RKO (cell line): ENCODE measurements around the gene NR6A1.

Experiments
- DNase-seq: peaks from one replicate; pipeline ENCODE4 v3.0.0-alpha.2; 2016; ENCODE audit warnings: low spot score

NR6A1 gene

DNA sequence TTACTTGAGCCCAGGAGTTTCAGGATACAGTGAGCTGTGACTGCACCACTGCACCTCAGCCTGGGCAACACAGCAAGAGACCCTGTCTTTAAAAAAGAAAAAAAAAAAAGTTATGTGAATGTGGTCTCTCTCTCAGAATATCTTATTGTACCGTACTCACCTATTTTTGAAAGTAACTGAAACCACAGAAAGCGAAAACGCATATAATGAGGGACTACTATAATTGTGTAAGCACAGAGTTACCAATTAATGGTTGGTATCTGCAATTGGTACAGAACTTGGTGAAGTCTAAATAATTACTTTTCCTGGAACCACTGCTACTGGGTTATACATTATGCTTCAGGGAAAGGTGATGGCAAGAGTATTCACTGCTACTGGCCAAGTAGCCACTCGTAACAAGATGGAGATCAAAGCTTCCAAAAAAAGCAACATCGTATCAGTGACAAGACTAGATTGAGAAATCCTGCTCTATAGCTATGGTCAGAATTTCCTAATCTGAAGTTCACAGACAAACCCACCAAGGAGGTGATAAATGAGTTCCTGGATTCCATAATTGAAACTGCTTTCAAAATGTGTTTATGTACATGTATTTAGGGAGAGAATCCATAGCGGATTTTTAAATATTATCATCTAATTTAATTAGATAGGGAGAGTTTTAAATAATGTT lies 82.7 kb downstream of the NR6A1 start:
- DNase-seq = no peak

DNA sequence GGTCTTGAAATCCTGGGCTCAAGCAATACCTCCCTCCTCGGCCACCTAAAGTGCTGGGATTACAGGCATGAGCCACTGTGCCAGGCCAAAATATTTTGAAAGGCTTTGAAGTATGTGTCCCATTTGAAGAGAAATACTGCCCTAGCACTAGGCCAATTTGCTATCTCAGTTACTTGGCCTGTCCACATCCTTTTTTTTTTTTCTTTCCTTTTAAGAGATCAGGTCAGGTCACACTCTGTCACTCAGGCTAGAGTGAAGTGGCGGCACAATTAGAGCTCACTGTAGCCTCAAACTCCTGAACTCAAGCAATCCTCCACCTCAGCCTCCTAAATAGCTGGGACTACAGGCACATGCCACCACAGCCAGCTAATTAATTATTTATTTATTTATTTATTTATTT lies 84.2 kb downstream of the NR6A1 start:
- DNase-seq = no peak

DNA sequence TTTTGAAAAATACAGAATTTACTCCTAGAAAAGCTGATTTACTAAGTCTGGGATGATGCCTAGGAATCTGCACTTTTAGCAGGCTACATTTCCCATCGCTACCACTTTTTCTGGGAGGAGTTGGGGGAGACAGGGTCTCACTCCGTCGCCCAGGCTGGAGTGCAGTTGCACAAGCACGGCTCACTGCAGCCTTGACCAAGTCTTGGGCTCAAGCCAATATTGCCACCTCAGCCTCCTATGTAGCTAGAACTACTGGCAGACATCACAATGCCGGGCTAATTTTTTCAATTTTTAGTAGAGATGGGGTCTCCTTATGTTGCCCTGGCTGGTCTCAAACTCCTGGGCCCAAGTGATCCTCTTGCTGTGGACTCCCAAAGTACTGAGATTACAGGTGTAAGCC lies 85.9 kb downstream of the NR6A1 start:
- no peak for DNase-seq

DNA sequence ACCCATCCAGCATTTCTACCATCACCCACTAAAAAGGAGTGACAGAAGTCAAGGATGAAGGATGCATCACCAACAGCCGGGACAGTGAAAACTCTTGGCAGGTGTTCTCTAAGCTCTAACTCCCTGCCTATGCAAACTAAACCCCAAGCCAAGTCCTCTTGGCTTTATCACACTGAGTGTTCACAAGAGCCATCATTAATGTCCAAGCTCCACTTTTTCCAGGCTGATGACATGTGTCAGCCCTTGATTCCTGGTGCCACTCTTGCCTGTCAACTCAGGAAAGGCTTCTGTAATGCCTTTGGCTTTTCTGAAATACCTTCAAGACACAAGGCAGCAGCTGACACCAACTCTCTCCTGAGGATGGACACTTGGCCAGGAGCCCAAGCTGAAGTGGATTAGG lies 86.9 kb downstream of the NR6A1 start:
- DNase-seq = no peak

DNA sequence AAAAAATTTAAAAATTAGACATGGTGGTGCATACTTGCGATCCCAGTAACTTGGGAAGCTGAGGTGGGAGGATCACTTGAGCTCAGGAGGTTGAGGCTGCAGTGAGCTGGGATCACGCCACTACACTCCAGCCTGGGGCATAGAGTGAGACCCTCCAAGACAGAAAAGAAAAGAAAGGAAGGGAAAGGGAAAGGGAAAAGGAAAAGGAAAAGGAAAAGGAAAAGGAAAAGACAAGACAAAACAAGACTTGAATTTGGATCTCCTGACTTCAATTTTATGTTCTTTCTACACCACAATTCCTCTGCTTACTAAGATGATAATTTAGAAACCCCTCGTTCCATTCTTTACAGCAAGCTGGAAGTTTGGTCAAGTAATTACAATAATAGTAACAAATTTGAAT lies 88.1 kb downstream of the NR6A1 start:
- no peak for DNase-seq

DNA sequence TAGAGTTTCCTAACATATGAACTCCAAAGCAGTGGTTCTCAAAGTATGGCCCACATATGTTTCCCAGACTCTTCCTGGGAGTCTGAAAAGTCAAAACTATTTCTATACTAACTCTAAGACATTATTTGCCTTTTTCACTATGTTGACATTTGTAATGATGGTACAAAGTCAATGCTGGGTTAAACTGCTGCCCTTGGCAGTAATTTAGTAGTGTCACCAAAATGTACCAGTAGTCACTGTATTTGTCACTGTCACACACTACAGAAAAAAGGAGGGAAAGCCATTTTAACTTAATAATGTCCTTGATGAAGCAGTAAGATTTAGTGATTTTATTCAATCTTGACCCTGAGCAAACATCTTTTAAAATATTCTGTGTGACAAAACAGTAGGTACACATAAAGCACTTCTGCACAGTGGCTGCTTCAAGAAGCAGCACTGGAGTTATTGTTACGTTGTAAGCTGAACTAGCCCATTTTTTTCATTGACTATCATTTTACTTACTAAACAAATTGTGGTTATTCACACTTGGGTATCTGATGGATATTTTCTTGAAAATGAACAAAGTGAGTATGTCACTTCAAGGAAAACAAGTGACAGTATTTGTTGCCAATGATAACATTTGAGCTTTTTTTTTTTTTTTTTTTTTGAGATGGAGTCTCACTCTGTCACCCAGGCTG lies 90.3 kb downstream of the NR6A1 start:
- DNase-seq = no peak

DNA sequence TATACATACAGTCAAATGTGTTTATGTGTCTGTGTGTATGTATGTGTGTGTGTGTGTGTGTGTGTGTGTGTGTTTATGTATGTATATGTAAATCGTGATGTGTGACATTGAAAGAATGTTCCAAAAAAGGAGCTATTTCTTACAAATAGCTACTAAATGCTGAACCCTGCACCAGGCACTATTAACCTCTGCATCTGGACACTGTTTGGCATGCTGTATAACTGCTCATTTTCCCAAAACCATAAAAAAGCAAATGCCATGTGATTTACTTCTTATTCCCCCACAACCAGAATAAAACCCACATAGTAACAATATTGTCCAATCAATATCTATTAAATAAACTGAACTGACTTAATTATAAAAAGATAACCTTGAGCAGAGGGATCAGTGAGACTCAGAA lies 91.1 kb downstream of the NR6A1 start:
- no peak for DNase-seq

DNA sequence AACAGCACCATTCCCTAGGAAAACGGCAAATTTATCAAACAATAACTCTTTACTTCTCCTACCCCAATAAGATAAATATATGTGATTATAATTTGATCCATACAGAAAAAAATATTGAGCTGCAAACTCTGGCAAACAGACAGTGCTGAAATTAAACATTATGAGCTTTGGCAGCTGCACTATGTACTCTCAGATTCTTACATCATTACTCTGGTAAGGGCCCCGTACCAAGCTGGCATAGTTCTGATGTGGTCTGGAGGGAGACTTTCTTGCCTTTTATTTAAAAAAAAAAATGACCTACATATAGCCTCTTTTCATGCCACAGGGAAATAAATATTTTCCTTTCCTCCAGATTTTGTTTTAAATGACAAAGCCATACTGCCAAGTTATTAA lies 95.0 kb downstream of the NR6A1 start:
- DNase-seq = no peak

DNA sequence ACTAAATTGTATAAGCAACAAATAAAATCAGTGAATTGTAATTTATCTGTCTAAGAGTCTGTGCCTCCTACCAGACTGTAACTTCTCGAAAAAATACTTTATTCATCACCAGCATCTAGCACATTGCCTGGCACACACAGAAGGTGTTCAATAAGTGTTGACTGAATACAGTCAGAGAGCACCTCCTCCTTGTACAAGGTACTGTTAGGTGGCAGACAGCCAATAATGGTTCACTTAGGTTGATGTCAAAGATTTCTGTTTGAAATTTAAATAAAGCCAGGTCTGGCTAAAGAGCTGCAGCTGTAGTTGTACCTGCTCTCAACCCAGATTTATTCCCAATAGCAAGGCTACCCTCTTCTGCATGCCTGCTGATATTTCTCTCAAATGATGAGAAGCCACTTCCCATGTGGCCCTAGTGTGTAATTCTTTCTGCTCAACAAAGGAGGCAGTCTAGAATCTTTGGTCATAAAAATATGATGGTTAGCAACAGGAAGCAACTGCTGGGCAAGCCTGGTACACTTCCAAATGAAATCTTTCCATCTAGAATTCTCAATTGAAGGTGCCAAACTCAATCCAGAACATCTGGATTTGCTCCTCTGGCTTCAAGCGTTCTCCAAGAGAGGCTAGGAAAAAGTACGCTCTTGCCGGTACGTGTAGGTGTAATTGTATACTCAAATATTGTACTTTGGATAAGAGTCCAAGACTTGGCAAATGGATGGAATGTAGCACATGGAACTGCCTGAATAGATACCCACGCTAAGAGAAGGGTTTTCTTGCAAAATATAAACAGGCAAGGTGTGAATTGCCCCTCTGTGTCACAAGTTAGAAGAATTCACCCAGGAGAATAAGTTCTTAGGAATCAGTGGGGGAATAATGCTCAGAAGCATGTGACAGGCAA lies 95.6 kb downstream of the NR6A1 start:
- peak; percentile 32 for DNase-seq

DNA sequence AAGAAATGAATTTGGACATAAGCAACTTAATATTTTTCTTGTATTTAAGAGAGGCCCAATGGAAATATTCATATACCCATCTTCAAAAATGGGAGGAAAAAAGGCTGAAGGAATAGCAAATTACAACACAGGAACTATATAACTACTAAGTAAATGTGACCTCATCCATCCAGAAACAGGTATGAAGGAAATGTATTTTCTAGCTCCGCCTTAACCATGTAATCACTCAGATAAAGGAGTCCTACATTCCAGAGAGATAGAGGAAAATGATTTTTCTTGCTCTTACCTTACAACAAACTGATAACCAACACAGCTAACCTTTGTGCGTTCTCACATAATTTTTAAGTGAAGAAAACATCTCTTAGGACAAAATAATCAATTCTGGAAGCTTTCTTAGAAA lies 96.5 kb downstream of the NR6A1 start:
- no peak for DNase-seq

DNA sequence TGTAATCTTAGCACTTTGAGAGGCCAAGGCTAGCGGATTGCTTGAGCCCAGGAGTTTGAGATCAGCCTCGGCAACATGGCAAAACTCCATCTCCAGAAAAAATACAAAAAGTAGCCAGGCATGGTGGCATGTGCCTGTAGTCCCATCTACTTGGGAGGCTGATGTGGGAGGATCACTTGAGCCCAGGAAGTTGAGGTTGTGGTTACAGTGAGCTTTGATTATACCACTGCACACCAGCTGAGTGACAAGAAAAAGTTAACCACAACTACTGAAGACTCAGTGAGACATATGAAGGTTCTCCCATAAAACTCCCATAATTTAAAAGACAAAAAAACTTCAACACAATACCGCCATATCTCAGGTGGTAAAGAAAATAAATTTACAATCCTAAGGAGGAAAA lies 98.0 kb downstream of the NR6A1 start:
- DNase-seq = no peak

DNA sequence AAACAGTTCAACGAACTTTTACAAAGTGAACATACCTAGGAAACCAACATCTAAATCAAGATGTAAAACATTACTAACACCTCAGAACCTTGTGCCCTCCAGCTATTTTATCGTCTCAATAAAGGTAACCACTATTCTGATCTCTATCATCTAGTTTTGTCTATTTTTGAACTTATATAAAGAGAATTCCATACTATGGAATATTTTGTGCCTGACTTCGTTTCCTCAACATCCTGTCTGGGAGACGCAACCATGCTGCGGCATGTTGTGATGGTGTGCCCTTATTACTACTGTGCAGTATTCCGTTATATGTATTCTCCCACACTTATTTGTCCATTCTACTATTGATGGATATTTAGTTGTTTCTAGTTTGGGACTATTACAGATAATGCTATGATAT lies 99.2 kb downstream of the NR6A1 start:
- DNase-seq = no peak

DNA sequence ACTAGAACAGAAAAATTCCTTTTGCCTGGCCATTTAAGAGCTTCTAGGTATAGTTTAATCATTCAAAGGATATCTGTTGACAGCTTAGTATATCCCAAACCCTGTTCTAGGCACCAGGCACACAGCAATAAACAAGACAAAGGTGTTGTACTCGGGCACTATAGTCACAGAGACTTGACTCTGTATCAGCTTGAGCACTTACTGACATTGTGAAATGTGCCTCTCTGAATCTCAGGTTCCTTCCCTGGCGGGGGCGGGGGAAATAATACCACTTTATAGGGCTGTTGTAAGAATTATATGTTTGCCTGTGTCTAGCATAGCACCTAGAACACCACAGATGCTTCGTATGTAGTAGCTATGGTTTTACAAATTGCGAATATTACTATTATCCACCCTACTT lies 104.5 kb downstream of the NR6A1 start:
- no peak for DNase-seq

DNA sequence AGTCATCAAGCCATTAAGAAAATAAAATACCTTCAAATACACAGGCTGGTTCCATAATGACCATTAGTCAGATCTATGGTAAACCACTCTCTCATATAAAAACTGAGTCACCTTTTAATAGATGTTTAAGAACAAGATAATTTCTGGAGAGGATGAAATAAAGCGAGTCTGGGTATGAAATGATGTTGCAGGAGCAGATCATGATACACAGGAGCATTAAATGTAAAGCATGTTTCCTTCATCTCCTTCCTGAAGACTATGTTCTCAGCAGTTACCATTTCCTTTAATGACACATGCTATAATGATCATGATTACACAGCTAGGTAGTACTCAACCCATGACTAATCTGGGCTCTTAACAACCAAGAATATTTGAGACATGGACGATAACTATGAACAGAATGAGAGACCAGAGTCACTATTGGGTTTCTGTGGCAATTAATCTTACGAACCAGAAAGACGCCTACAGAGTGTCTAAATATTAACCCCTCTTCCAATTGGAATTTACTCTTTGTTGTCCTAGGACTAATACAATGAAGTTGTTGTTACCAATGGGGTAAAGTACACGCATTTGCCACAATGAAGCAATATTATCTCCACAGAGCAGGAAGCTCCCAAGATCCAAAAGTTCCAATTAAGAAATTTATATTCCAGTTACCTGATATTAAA lies 105.6 kb downstream of the NR6A1 start:
- peak; percentile 80 for DNase-seq

DNA sequence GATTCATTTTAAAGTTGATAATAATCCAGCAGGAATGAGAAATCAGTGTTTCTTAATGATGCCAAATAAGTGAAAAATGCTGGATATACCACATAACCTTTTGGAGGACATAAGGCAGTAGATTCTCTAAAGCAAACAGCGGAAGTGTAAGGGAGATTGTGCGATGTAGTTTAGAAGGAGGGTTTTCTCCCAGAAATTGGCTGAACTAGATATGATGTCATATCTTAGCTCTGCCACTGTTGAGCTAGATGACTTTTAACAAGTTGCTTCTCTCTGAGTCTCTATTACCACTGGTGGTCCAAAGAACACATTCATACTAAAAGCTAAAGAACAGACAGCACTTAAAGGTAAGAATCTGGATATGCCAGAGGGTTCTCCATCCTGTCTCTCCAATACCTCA lies 107.0 kb downstream of the NR6A1 start:
- DNase-seq = no peak

DNA sequence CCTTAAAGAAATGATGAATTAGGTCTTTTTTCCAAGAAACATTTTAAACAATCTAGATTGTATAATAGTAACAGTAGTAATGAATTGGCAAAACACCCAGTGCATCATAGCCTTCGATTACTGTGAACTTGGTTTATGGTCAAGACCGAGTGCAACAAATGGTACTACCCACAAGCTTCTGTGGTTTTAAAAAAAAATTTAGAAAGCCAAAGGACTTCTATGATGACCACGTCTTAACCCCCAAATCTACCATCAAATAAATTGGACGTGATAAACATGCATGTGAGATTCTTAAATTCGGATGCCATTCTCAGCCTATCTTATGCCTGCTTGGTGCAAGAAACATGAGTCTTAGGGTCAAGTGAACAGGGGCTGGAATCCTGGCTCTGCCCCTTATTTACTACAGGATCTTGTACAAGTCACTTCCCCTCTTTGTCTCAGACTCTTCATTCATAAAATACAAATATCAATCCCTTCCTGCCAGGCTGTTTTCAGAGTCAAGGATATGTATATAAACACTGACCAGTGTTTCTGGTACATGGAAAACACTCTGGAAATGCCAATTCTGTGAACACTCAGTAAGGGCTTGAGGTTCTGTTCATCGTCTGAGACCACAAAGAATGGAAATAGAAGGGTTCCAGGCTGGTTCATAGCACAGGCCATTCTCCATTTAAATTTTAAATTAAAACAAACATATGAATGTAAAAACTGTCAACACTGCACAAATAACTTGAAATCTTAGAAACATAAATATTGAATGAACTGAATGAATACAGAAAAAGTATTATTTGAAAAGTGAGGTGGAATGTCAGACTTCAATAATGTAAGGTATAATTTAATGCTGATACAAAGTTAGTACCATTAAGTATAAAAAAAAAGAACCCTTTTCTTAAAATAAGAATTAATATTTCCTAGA lies 107.8 kb downstream of the NR6A1 start:
- DNase-seq = no peak

DNA sequence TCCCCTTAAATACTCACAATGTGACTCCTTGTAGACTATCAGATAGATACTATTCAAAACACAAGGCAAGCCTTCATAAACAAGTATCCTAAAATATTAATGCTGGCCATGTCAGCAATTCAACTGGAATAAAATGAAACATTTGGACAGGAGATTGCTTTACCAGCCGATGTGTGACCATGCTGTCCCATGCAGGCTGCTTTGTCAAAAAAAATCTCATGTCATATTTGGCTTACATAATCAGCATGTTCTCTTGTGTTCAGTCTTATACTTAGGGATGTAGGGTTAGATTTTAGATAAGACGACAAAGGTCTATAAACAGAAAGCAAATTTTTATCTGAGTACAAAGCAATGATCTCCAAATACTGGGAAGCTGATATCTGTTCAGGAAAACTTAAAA lies 108.5 kb downstream of the NR6A1 start:
- DNase-seq = no peak

DNA sequence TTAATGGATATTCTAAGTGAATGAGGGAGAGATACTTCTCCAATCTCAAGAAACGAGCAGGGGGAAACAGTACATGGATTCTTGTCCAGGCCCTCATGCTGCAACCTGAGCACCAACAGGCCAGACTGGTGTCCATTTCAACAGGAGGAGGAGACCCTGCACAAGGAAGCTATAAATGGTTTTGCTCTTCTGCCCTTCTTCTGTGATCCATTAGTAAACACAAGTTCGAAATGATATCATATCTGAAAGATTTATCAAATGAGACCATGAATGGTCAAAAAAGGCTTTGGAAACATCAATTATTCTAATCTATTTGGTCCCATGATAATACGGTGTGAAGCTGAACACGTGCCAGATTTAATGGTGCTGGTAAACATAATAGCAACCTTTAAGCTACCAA lies 109.8 kb downstream of the NR6A1 start:
- DNase-seq = no peak

DNA sequence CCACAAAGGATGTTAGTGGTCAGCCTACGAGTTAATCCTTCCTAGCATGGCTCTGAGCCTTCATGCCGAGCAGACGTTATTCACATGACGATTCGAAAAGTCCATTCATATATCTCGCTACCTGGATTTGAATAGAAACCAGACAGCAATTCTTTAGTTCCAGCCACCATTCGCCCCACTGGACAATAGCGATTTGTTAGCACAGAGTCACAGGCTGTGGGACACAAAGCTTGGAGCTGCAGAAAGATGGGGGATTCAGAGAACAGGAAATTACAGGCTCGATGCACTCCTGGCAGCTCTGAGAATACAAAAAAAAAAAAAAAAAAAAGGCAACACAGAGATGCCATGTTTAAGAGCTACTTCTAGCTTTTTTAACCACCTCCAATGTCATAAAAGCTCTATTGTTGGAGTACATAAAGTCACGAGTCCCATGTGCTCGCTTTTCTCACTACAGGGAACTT lies 110.7 kb downstream of the NR6A1 start:
- no peak for DNase-seq

DNA sequence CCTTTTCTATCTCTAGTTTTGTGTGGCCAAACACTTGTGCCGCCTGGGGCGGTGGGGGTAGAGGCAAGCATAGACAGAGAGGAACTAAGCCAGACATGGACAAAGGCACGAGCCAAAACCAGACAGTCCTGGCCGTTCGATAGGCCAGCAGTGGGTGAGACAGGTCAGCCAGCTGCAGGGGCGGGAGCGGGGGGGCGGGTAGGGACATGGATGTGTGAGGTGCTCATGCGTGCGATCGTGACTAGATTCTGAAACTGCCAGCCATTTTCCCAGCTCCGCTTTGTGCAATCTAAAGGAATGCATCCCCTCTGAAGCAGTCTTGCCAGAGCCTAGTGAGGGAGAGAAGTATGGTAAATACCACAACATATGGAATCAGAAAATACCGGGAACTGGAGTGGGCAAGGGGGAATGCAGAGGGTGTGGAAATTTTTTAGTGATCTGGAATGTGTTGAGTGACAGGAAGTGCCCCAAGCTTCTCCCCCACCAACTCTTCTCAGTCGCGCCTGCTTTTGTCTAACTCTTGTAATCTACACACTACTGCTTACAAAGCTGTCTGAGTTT lies 111.9 kb downstream of the NR6A1 start:
- no peak for DNase-seq
